ENCODE results near the gene CTDP1.
"Not testable (repeated sequence)": the region's sequence is repeated elsewhere in the genome, so short reads cannot be mapped to it uniquely, and the experiment has no call there.

CTDP1 gene

DNA sequence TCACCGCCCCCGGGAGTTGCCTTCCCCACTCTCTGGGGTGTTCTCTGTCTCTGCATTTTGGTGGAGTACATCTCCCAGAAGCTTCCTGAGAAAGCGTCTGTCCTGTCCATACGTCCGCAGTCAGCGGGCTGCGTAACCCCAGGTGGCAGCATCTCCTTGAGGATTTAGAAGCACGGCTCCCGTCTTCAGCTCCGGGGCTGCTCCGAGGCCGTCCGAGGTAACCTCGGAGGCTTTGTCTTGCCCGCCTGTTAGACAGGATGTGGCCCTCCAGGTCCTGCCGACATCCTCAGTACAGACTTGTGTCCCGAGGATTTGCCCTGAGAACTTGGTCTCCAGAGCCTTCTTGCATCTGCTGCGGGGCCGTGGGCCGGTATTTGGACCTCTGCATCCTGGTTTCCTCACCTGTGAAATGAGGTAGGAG, 58.4 kb downstream of the CTDP1 start:
- Histone ChIP-seq H3K4me1 (ENCODE audit: insufficient read depth, low read length, poor library complexity, severe bottlenecking) (no peaks in the 10 kb centered on the region), H4K20me1 (ENCODE audit: insufficient read depth, low read length, poor library complexity, severe bottlenecking) (no peaks in the 10 kb centered on the region), H3K79me2 (ENCODE audit: insufficient read depth, low read length) (no peaks in the 10 kb centered on the region), H3K9ac (ENCODE audit: low read depth, low read length, poor library complexity, severe bottlenecking) (no peak overlapping the region), H3K9me2 (replicated peaks; ENCODE audit: low read depth, low read length) (no peaks in the 10 kb centered on the region), H3K27me3 (ENCODE audit: insufficient read depth, low read length, poor library complexity, severe bottlenecking) (no peaks in the 10 kb centered on the region), H3F3A (ENCODE audit: low read depth) (no peaks in the 10 kb centered on the region), H3K36me3 (ENCODE audit: insufficient read depth, low read length) (peaks cover 70% of the 10 kb centered on the region; the same call in 1 of the 2 replicates), H3K4me3 (ENCODE audit: low read length, poor library complexity, severe bottlenecking) (no peak overlapping the region), H3K9me3 (ENCODE audit: insufficient read depth, low read depth, low read length) (no peaks in the 10 kb centered on the region), H2AFZ (ENCODE audit: low read length) (no peak overlapping the region), H3K4me2 (ENCODE audit: low read depth, low read length, poor library complexity, severe bottlenecking) (no peak overlapping the region)
- no peak for TF ChIP-seq CTCF (conservative IDR thresholded peaks at IDR 0.05; ENCODE audit: low read length)
- no peak for TF ChIP-seq EZH2phosphoT487 (IDR thresholded peaks at IDR 0.05; ENCODE audit: borderline replicate concordance)

GRCh38 chr18:79738581-79739439, 59.2 kb downstream of the CTDP1 start:
- Histone ChIP-seq H3F3A (ENCODE audit: low read depth) (no peaks in the 10 kb centered on the region), H3K4me2 (ENCODE audit: low read depth, low read length, poor library complexity, severe bottlenecking) (no peak overlapping the region), H3K9me2 (replicated peaks; ENCODE audit: low read depth, low read length) (no peaks in the 10 kb centered on the region), H3K9me3 (ENCODE audit: insufficient read depth, low read depth, low read length) (no peaks in the 10 kb centered on the region), H3K4me3 (ENCODE audit: low read length, poor library complexity, severe bottlenecking) (no peak overlapping the region), H3K79me2 (ENCODE audit: insufficient read depth, low read length) (no peaks in the 10 kb centered on the region), H3K9ac (ENCODE audit: low read depth, low read length, poor library complexity, severe bottlenecking) (no peak overlapping the region), H3K4me1 (ENCODE audit: insufficient read depth, low read length, poor library complexity, severe bottlenecking) (no peaks in the 10 kb centered on the region), H3K36me3 (ENCODE audit: insufficient read depth, low read length) (peaks cover 69% of the 10 kb centered on the region; the same call in 1 of the 2 replicates), H2AFZ (ENCODE audit: low read length) (no peak overlapping the region), H4K20me1 (ENCODE audit: insufficient read depth, low read length, poor library complexity, severe bottlenecking) (no peaks in the 10 kb centered on the region), H3K27me3 (ENCODE audit: insufficient read depth, low read length, poor library complexity, severe bottlenecking) (no peaks in the 10 kb centered on the region)
- TF ChIP-seq CTCF (conservative IDR thresholded peaks at IDR 0.05; ENCODE audit: low read length) (no peak), EZH2phosphoT487 (IDR thresholded peaks at IDR 0.05; ENCODE audit: borderline replicate concordance) (no peak)

DNA sequence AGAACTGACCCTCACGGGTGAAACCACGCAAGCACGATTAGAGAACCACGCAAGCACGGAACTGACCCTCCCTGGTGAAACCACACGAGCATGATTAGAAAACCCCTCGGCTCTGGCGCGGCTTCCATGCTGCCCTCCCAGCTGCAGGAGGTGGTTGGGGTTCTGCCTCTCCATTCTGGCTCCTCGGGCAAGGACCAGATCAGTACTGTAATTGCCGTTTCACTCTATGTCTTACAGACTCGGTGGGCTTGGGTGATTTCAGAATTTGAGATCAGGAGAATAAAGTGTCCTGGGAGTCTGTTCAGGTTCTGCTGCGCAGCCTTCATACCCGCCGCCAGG, 59.8 kb downstream of the CTDP1 start:
- peaks cover 64% of the 10 kb centered on the region; the same call in 1 of the 2 replicates for H3K36me3 ChIP-seq (ENCODE audit: insufficient read depth, low read length)
- H3K9me2 ChIP-seq (replicated peaks; ENCODE audit: low read depth, low read length), result no peaks in the 10 kb centered on the region
- no peak overlapping the region for H2AFZ ChIP-seq (ENCODE audit: low read length)
- no peaks in the 10 kb centered on the region for H4K20me1 ChIP-seq (ENCODE audit: insufficient read depth, low read length, poor library complexity, severe bottlenecking)
- no peaks in the 10 kb centered on the region for H3K4me1 ChIP-seq (ENCODE audit: insufficient read depth, low read length, poor library complexity, severe bottlenecking)
- H3K9me3 ChIP-seq (ENCODE audit: insufficient read depth, low read depth, low read length), result no peaks in the 10 kb centered on the region
- no peak overlapping the region for H3K4me2 ChIP-seq (ENCODE audit: low read depth, low read length, poor library complexity, severe bottlenecking)
- H3K4me3 ChIP-seq (ENCODE audit: low read length, poor library complexity, severe bottlenecking), result no peak overlapping the region
- H3K9ac ChIP-seq (ENCODE audit: low read depth, low read length, poor library complexity, severe bottlenecking), result no peak overlapping the region
- H3F3A ChIP-seq (ENCODE audit: low read depth), result no peaks in the 10 kb centered on the region
- H3K79me2 ChIP-seq (ENCODE audit: insufficient read depth, low read length), result no peaks in the 10 kb centered on the region
- H3K27me3 ChIP-seq (ENCODE audit: insufficient read depth, low read length, poor library complexity, severe bottlenecking), result no peaks in the 10 kb centered on the region
- TF ChIP-seq CTCF (conservative IDR thresholded peaks at IDR 0.05; ENCODE audit: low read length), result no peak
- TF ChIP-seq EZH2phosphoT487 (IDR thresholded peaks at IDR 0.05; ENCODE audit: borderline replicate concordance), result no peak

DNA sequence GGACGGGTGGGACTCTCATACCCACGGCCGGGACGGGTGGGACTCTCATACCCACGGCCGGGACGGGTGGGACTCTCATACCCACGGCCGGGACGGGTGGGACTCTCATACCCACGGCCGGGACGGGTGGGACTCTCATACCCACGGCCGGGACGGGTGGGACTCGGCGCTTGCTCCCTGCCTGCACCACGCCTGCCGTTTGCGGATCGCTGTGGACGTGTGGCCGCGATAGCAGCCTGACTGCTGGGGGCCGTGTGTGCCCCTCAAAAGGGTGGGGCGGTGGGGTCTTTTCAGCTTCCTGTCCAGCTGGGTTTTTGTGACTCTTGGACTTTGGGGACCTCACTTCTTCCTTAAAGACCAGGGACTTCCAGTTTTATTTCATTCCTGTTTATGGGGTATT, 60.4 kb downstream of the CTDP1 start:
- H3K36me3 ChIP-seq (ENCODE audit: insufficient read depth, low read length), result peaks cover 60% of the 10 kb centered on the region; the same call in 1 of the 2 replicates

More for the DNA sequence above, 60.4 kb downstream of the CTDP1 start:
- H3K9me2 ChIP-seq (replicated peaks; ENCODE audit: low read depth, low read length); H3K4me3 ChIP-seq (ENCODE audit: low read length, poor library complexity, severe bottlenecking); H3K4me2 ChIP-seq (ENCODE audit: low read depth, low read length, poor library complexity, severe bottlenecking); H3K9me3 ChIP-seq (ENCODE audit: insufficient read depth, low read depth, low read length); H3K9ac ChIP-seq (ENCODE audit: low read depth, low read length, poor library complexity, severe bottlenecking); H3K27me3 ChIP-seq (ENCODE audit: insufficient read depth, low read length, poor library complexity, severe bottlenecking); H3K79me2 ChIP-seq (ENCODE audit: insufficient read depth, low read length); H3K4me1 ChIP-seq (ENCODE audit: insufficient read depth, low read length, poor library complexity, severe bottlenecking); H2AFZ ChIP-seq (ENCODE audit: low read length); H4K20me1 ChIP-seq (ENCODE audit: insufficient read depth, low read length, poor library complexity, severe bottlenecking); H3F3A ChIP-seq (ENCODE audit: low read depth): not testable (repeated sequence)

Measured in Loucy (cell line).